Erythroblast (primary cell): ENCODE results near the gene TMEM200A.

Experiments used
- GATA1 ChIP-seq: IDR thresholded peaks from 2 replicates; pipeline ENCODE4 v1.6.1; 2011; ENCODE audit warnings: low read depth, mild to moderate bottlenecking, control low read depth, low read length, moderate library complexity
- POLR2A ChIP-seq: IDR thresholded peaks from 2 replicates; pipeline ENCODE4 v1.6.1; 2011; ENCODE audit warnings: mild to moderate bottlenecking, low read length

DNA sequence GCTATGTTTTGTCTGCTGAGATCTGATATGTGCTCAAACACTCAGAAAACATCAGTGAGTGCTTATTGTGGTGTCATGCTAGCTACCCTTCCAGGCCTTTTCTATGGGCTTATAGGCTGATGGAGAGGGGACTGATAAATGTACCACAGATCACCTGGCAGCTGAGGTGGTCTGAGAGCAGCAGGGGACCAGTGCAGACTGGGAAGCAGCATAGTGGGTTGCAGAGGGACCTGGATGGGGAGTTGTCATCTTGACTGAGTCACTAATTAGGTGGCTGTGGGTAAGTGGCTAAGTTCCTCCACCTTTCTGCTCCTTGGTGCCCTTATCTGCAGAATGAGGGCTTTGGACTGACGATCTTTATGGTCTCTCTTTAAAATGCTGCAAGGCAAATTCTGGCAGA lies 2.8 kb downstream of the TMEM200A start:
- TF ChIP-seq POLR2A = no peak
- no peak for TF ChIP-seq GATA1
